Ishikawa (cell line): Measurements from ENCODE around the gene GFOD2.

ENCODE experiments used
- CEBPB ChIP-seq: IDR thresholded peaks from 2 replicates; pipeline ENCODE4 v1.6.1; 2012
- CREB1 ChIP-seq: IDR thresholded peaks from 2 replicates; pipeline ENCODE4 v1.6.1; 2012; ENCODE audit warnings: low read depth
- EGR1 ChIP-seq: IDR thresholded peaks from 2 replicates; pipeline ENCODE4 v1.6.1; 2012
- EP300 ChIP-seq: IDR thresholded peaks from 2 replicates; pipeline ENCODE4 v1.6.1; 2012; ENCODE audit warnings: borderline replicate concordance
- FOXM1 ChIP-seq: IDR thresholded peaks from 2 replicates; pipeline ENCODE4 v1.6.1; 2012; ENCODE audit warnings: low read depth, borderline replicate concordance
- MAX ChIP-seq: IDR thresholded peaks from 2 replicates; pipeline ENCODE4 v1.6.1; 2012
- NFIC ChIP-seq: IDR thresholded peaks from 2 replicates; pipeline ENCODE4 v1.6.1; 2012
- RAD21 ChIP-seq: IDR thresholded peaks from 2 replicates; pipeline ENCODE4 v1.6.1; 2012; ENCODE audit warnings: low read depth
- TAF1 ChIP-seq: IDR thresholded peaks from 2 replicates; pipeline ENCODE4 v1.6.1; 2012; ENCODE audit warnings: low read depth, mild to moderate bottlenecking
- TCF12 ChIP-seq: IDR thresholded peaks from 2 replicates; pipeline ENCODE4 v1.6.1; 2012; ENCODE audit warnings: low read depth
- TEAD4 ChIP-seq: IDR thresholded peaks from 2 replicates; pipeline ENCODE4 v1.6.1; 2012
- USF1 ChIP-seq: IDR thresholded peaks from 2 replicates; pipeline ENCODE4 v1.6.1; 2012
- YY1 ChIP-seq: IDR thresholded peaks from 2 replicates; pipeline ENCODE4 v1.6.1; 2012; ENCODE audit warnings: low read depth
- ZBTB7A ChIP-seq: IDR thresholded peaks from 2 replicates; pipeline ENCODE4 v1.6.1; 2012; ENCODE audit warnings: low read depth
- TF ChIP-seq, protein P1 (sequence below): IDR thresholded peaks from 2 replicates; pipeline ENCODE4 v1.6.1; 2012; ENCODE audit warnings: low read depth, mild to moderate bottlenecking

Gene GFOD2

GRCh38 chr16:67651039-67651438, 68.1 kb downstream of the GFOD2 start:
- TF ChIP-seq TEAD4 (no peak), EP300 (no peak), YY1 (no peak), NFIC (no peak), CREB1 (no peak), FOXM1 (no peak), MAX (no peak)

GRCh38 chr16:67650023-67650422, 69.1 kb downstream of the GFOD2 start:
- no peak for TF ChIP-seq TCF12
- TF ChIP-seq TEAD4: no peak
- no peak for TF ChIP-seq RAD21
- TF ChIP-seq EP300: no peak
- TF ChIP-seq CEBPB: no peak
- no peak for TF ChIP-seq MAX
- no peak for TF ChIP-seq USF1
- no peak for TF ChIP-seq YY1
- no peak for TF ChIP-seq TAF1
- TF ChIP-seq CREB1: no peak
- TF ChIP-seq, protein P1, sequence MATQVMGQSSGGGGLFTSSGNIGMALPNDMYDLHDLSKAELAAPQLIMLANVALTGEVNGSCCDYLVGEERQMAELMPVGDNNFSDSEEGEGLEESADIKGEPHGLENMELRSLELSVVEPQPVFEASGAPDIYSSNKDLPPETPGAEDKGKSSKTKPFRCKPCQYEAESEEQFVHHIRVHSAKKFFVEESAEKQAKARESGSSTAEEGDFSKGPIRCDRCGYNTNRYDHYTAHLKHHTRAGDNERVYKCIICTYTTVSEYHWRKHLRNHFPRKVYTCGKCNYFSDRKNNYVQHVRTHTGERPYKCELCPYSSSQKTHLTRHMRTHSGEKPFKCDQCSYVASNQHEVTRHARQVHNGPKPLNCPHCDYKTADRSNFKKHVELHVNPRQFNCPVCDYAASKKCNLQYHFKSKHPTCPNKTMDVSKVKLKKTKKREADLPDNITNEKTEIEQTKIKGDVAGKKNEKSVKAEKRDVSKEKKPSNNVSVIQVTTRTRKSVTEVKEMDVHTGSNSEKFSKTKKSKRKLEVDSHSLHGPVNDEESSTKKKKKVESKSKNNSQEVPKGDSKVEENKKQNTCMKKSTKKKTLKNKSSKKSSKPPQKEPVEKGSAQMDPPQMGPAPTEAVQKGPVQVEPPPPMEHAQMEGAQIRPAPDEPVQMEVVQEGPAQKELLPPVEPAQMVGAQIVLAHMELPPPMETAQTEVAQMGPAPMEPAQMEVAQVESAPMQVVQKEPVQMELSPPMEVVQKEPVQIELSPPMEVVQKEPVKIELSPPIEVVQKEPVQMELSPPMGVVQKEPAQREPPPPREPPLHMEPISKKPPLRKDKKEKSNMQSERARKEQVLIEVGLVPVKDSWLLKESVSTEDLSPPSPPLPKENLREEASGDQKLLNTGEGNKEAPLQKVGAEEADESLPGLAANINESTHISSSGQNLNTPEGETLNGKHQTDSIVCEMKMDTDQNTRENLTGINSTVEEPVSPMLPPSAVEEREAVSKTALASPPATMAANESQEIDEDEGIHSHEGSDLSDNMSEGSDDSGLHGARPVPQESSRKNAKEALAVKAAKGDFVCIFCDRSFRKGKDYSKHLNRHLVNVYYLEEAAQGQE: no peak
- no peak for TF ChIP-seq ZBTB7A
- no peak for TF ChIP-seq EGR1

DNA sequence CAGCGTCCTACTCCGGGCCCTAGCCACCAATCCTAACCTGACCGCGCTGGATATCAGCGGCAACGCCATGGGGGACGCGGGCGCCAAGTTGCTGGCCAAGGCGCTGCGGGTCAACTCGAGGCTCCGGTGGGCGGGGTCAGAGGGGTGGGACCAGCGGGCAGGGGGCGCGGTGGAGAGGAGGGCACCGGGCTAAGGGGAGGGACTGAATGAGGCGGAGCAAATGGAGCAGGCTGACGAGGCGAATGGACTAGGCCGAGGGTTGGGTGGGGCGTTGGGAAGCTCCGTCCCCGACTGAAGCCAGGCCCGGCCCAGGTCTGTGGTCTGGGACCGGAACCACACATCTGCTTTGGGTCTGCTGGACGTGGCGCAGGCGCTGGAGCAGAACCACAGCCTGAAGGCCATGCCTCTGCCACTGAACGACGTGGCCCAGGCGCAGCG, 69.6 kb downstream of the GFOD2 start:
- TF ChIP-seq NFIC: no peak
- TF ChIP-seq CREB1: no peak
- TF ChIP-seq FOXM1: no peak
- TF ChIP-seq TEAD4: no peak
- no peak for TF ChIP-seq USF1
- TF ChIP-seq TCF12: no peak
- no peak for TF ChIP-seq ZBTB7A

GRCh38 chr16:67648764-67649407, 70.2 kb downstream of the GFOD2 start:
- TF ChIP-seq, protein P1: no peak
- no peak for TF ChIP-seq EGR1
- TF ChIP-seq TAF1: no peak
- TF ChIP-seq FOXM1: no peak
- TF ChIP-seq CEBPB: no peak
- TF ChIP-seq TCF12: no peak
- no peak for TF ChIP-seq EP300
- no peak for TF ChIP-seq YY1
- no peak for TF ChIP-seq TEAD4
- no peak for TF ChIP-seq MAX
- no peak for TF ChIP-seq NFIC
- no peak for TF ChIP-seq ZBTB7A
- TF ChIP-seq CREB1: no peak
- no peak for TF ChIP-seq USF1
- TF ChIP-seq RAD21: no peak

DNA sequence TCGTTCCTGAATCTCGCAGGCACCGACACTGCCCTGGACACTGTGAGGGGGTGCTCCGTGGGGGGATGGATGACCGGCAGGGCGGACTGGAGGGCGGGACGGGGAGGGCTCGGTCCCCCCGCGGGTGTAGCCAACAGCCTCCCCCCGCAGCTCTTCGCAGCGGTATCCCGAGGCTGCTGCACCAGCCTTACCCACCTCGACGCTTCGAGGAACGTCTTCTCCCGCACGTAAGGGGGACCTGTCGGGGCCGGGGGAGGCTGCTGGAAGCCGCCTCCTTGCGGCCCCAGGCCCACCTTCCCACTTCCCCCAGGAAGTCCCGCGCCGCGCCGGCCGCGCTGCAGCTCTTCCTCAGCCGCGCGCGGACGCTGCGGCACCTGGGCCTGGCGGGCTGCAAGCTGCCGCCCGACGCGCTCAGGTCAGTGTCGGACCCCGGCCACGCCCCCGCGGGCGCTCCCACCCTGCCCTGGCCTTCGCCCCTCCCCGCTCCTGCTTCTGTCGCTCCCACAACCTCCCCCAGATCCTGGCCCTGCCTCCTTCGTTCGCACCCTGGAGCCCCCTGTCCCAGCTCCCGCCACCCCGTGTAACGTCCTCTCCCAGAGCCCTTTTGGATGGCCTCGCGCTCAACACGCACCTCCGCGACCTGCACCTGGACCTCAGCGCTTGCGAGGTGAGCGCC, 70.9 kb downstream of the GFOD2 start:
- TF ChIP-seq NFIC (no peak), YY1 (no peak), CREB1 (no peak), EGR1 (no peak)
- TF ChIP-seq, protein P1: no peak
